Measurements from ENCODE around the gene PGBD1.
A peak's percentile ranks its signal among the peaks of the same experiment; 100 is the strongest.
"Not testable (repeated sequence)": the region's sequence is repeated elsewhere in the genome, so short reads cannot be mapped to it uniquely, and the experiment has no call there.

PGBD1 gene

DNA sequence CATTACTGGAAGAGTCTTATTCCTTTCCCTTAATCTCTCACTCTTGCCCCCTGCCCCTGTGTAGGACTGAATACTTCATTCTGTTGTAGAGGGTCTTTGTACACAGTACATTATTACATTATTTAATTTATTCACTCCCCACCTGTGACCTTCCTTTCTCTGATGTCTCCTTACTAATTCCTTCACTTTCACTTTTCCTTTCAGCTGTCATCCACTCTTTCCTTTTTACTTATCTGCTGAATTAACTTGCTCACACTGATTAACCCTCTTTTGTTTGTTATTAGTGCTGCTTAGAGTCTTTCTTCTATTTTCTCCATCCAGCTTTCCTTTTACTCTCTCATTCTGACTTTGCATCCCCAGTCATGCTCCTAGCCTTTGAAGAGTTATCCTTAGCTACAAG, 6.5 kb upstream of the PGBD1 start:
- H3K9me3 ChIP-seq (ENCODE audit: control insufficient read depth, low read length), result no peaks in the 10 kb centered on the region
- H3K4me3 ChIP-seq (ENCODE audit: low read length), result no peak overlapping the region
- peaks cover 16% of the 10 kb centered on the region for H3K4me1 ChIP-seq (ENCODE audit: control insufficient read depth, insufficient read depth, low read length)
- no peak overlapping the region for H3K9ac ChIP-seq (ENCODE audit: low read length)
- H3K36me3 ChIP-seq (ENCODE audit: control insufficient read depth, insufficient read depth, low read length, severe bottlenecking), result peaks cover 40% of the 10 kb centered on the region
- H3K27me3 ChIP-seq (replicated peaks; ENCODE audit: control insufficient read depth, insufficient read depth, low read length), result no peaks in the 10 kb centered on the region
- no peak for DNase-seq (ENCODE audit: low read depth)

GRCh38 chr6:28277746-28278145, 3.6 kb upstream of the PGBD1 start:
- peak; percentile 19 for DNase-seq (ENCODE audit: low read depth)
- H3K4me3 ChIP-seq (ENCODE audit: low read length), result no peak overlapping the region
- H3K9ac ChIP-seq (ENCODE audit: low read length), result no peak overlapping the region
- H3K36me3 ChIP-seq (ENCODE audit: control insufficient read depth, insufficient read depth, low read length, severe bottlenecking), result peaks cover 29% of the 10 kb centered on the region
- no peaks in the 10 kb centered on the region for H3K9me3 ChIP-seq (ENCODE audit: control insufficient read depth, low read length)
- peaks cover 23% of the 10 kb centered on the region for H3K4me1 ChIP-seq (ENCODE audit: control insufficient read depth, insufficient read depth, low read length)
- H3K27me3 ChIP-seq (replicated peaks; ENCODE audit: control insufficient read depth, insufficient read depth, low read length), result no peaks in the 10 kb centered on the region

- no peaks in the 10 kb centered on the region for H3K27me3 ChIP-seq (replicated peaks; ENCODE audit: control insufficient read depth, insufficient read depth, low read length)
- H3K9me3 ChIP-seq (ENCODE audit: control insufficient read depth, low read length), result peaks cover 5% of the 10 kb centered on the region
- DNase-seq (ENCODE audit: low read depth), result no peak
- H3K4me3 ChIP-seq (ENCODE audit: low read length), result peak overlapping the region; percentile 95
- H3K36me3 ChIP-seq (ENCODE audit: control insufficient read depth, insufficient read depth, low read length, severe bottlenecking), result peaks cover 31% of the 10 kb centered on the region
- peak overlapping the region; percentile 93 for H3K9ac ChIP-seq (ENCODE audit: low read length)
- H3K4me1 ChIP-seq (ENCODE audit: control insufficient read depth, insufficient read depth, low read length), result peaks cover 23% of the 10 kb centered on the region
Observed at GRCh38 chr6:28280595-28281287, 631 bp upstream of the PGBD1 start.

GRCh38 chr6:28282926-28283325, 1.6 kb downstream of the PGBD1 start:
- H3K4me3 ChIP-seq (ENCODE audit: low read length), result no peak overlapping the region
- DNase-seq (ENCODE audit: low read depth), result no peak
- H3K4me1 ChIP-seq (ENCODE audit: control insufficient read depth, insufficient read depth, low read length), result peaks cover 17% of the 10 kb centered on the region
- H3K9ac ChIP-seq (ENCODE audit: low read length), result no peak overlapping the region
- H3K27me3 ChIP-seq (replicated peaks; ENCODE audit: control insufficient read depth, insufficient read depth, low read length), result no peaks in the 10 kb centered on the region
- H3K9me3 ChIP-seq (ENCODE audit: control insufficient read depth, low read length), result peaks cover 5% of the 10 kb centered on the region
- H3K36me3 ChIP-seq (ENCODE audit: control insufficient read depth, insufficient read depth, low read length, severe bottlenecking), result peaks cover 32% of the 10 kb centered on the region

DNA sequence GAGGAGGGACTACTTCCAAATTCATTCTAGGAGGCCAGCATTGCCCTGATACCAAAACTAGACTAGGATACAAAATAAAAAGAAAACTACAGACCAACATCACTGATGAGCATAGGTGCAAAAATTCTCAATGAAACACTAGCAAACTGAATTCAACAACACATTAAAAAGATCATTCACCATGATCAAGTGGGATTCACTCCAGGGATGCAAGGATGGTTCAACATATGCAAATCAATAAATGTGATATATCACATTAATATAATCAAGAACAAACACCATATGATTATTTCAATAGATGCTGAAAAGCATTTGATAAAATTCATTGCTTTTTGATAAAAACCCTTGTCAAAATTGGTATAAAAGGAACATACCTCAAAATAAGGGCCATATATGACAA, 10.2 kb downstream of the PGBD1 start:
- no peak overlapping the region for H3K4me3 ChIP-seq (ENCODE audit: low read length)
- H3K36me3 ChIP-seq (ENCODE audit: control insufficient read depth, insufficient read depth, low read length, severe bottlenecking), result peaks cover 26% of the 10 kb centered on the region
- H3K9me3 ChIP-seq (ENCODE audit: control insufficient read depth, low read length), result no peaks in the 10 kb centered on the region
- DNase-seq (ENCODE audit: low read depth), result no peak
- H3K27me3 ChIP-seq (replicated peaks; ENCODE audit: control insufficient read depth, insufficient read depth, low read length), result no peaks in the 10 kb centered on the region
- no peak overlapping the region for H3K9ac ChIP-seq (ENCODE audit: low read length)
- no peaks in the 10 kb centered on the region for H3K4me1 ChIP-seq (ENCODE audit: control insufficient read depth, insufficient read depth, low read length)

GRCh38 chr6:28295326-28295725, 14.0 kb downstream of the PGBD1 start:
- DNase-seq (ENCODE audit: low read depth), result no peak

GRCh38 chr6:28296520-28297060, 15.2 kb downstream of the PGBD1 start:
- Histone ChIP-seq H3K9ac (ENCODE audit: low read length) (no peak overlapping the region), H3K36me3 (ENCODE audit: control insufficient read depth, insufficient read depth, low read length, severe bottlenecking) (peaks cover 25% of the 10 kb centered on the region), H3K9me3 (ENCODE audit: control insufficient read depth, low read length) (no peaks in the 10 kb centered on the region), H3K4me1 (ENCODE audit: control insufficient read depth, insufficient read depth, low read length) (no peaks in the 10 kb centered on the region), H3K27me3 (replicated peaks; ENCODE audit: control insufficient read depth, insufficient read depth, low read length) (no peaks in the 10 kb centered on the region), H3K4me3 (ENCODE audit: low read length) (no peak overlapping the region)
- no peak for DNase-seq (ENCODE audit: low read depth)

More at GRCh38 chr6:28295326-28295725, 14.0 kb downstream of the PGBD1 start:
- no peaks in the 10 kb centered on the region for H3K4me1 ChIP-seq (ENCODE audit: control insufficient read depth, insufficient read depth, low read length)
- H3K27me3 ChIP-seq (replicated peaks; ENCODE audit: control insufficient read depth, insufficient read depth, low read length), result no peaks in the 10 kb centered on the region
- peaks cover 16% of the 10 kb centered on the region for H3K36me3 ChIP-seq (ENCODE audit: control insufficient read depth, insufficient read depth, low read length, severe bottlenecking)
- H3K9ac ChIP-seq (ENCODE audit: low read length), result no peak overlapping the region
- no peak overlapping the region for H3K4me3 ChIP-seq (ENCODE audit: low read length)
- H3K9me3 ChIP-seq (ENCODE audit: control insufficient read depth, low read length), result no peaks in the 10 kb centered on the region

- Histone ChIP-seq H3K4me1 (ENCODE audit: control insufficient read depth, insufficient read depth, low read length) (no peaks in the 10 kb centered on the region), H3K27me3 (replicated peaks; ENCODE audit: control insufficient read depth, insufficient read depth, low read length) (no peaks in the 10 kb centered on the region), H3K4me3 (ENCODE audit: low read length) (no peak overlapping the region), H3K9me3 (ENCODE audit: control insufficient read depth, low read length) (no peaks in the 10 kb centered on the region), H3K9ac (ENCODE audit: low read length) (no peak overlapping the region), H3K36me3 (ENCODE audit: control insufficient read depth, insufficient read depth, low read length, severe bottlenecking) (peaks cover 11% of the 10 kb centered on the region)
- no peak for DNase-seq (ENCODE audit: low read depth)
Observed at GRCh38 chr6:28303570-28303969, 22.2 kb downstream of the PGBD1 start.

DNA sequence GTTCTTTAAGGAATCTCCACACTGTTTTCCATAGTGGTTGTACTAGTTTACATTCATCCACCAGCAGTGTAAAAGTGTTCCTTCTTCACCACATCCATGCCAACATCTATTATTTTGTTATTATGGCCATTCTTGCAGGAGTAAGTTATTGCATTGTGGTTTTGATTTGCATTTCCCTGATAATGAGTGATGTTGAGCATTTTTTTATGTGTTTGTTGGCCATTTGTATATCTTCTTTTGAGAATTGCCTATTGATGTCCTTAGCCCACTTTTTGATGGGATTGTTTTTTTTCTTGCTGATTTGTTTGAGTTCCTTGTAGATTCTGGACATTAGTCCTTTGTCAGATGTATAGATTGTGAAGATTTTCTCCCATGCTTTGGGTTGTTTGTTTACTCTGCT, 25.0 kb downstream of the PGBD1 start:
- not testable (repeated sequence) for H3K36me3 ChIP-seq (ENCODE audit: control insufficient read depth, insufficient read depth, low read length, severe bottlenecking); H3K27me3 ChIP-seq (replicated peaks; ENCODE audit: control insufficient read depth, insufficient read depth, low read length); H3K4me3 ChIP-seq (ENCODE audit: low read length); H3K4me1 ChIP-seq (ENCODE audit: control insufficient read depth, insufficient read depth, low read length); DNase-seq (ENCODE audit: low read depth); H3K9ac ChIP-seq (ENCODE audit: low read length); H3K9me3 ChIP-seq (ENCODE audit: control insufficient read depth, low read length)

GRCh38 chr6:28311139-28311823, 29.9 kb downstream of the PGBD1 start:
- Histone ChIP-seq H3K4me1 (ENCODE audit: control insufficient read depth, insufficient read depth, low read length) (no peaks in the 10 kb centered on the region), H3K27me3 (replicated peaks; ENCODE audit: control insufficient read depth, insufficient read depth, low read length) (no peaks in the 10 kb centered on the region), H3K36me3 (ENCODE audit: control insufficient read depth, insufficient read depth, low read length, severe bottlenecking) (no peaks in the 10 kb centered on the region), H3K9ac (ENCODE audit: low read length) (no peak overlapping the region), H3K4me3 (ENCODE audit: low read length) (no peak overlapping the region), H3K9me3 (ENCODE audit: control insufficient read depth, low read length) (no peaks in the 10 kb centered on the region)
- no peak for DNase-seq (ENCODE audit: low read depth)

DNA sequence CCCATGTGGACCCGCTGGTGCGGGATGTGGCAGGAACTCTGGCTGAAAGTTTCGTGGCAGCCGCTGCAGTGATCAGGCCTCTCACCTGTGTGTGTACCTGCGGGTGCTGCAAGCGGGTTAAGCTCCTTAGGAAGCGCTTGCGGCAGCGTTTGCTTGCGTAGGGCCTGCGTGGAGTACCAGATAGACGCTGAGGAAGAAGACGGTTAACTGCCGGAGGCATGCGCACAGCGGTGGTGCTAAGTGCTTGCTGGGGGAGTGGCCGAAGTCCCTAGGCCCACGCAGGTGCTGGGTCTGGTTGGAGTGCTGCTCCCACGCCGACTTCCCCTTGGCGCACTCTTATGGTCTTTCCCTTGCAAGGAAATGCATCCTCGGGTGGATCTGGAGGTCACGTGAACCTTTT, 31.6 kb downstream of the PGBD1 start:
- no peak overlapping the region for H3K9ac ChIP-seq (ENCODE audit: low read length)

More for the DNA sequence above, 31.6 kb downstream of the PGBD1 start:
- no peaks in the 10 kb centered on the region for H3K27me3 ChIP-seq (replicated peaks; ENCODE audit: control insufficient read depth, insufficient read depth, low read length)
- DNase-seq (ENCODE audit: low read depth), result no peak
- no peaks in the 10 kb centered on the region for H3K36me3 ChIP-seq (ENCODE audit: control insufficient read depth, insufficient read depth, low read length, severe bottlenecking)
- no peaks in the 10 kb centered on the region for H3K4me1 ChIP-seq (ENCODE audit: control insufficient read depth, insufficient read depth, low read length)
- no peaks in the 10 kb centered on the region for H3K9me3 ChIP-seq (ENCODE audit: control insufficient read depth, low read length)
- H3K4me3 ChIP-seq (ENCODE audit: low read length), result no peak overlapping the region
